ENCODE data around the gene CLDN7.
A peak's percentile ranks its signal among the peaks of the same experiment; 100 is the strongest.

Gene CLDN7

DNA sequence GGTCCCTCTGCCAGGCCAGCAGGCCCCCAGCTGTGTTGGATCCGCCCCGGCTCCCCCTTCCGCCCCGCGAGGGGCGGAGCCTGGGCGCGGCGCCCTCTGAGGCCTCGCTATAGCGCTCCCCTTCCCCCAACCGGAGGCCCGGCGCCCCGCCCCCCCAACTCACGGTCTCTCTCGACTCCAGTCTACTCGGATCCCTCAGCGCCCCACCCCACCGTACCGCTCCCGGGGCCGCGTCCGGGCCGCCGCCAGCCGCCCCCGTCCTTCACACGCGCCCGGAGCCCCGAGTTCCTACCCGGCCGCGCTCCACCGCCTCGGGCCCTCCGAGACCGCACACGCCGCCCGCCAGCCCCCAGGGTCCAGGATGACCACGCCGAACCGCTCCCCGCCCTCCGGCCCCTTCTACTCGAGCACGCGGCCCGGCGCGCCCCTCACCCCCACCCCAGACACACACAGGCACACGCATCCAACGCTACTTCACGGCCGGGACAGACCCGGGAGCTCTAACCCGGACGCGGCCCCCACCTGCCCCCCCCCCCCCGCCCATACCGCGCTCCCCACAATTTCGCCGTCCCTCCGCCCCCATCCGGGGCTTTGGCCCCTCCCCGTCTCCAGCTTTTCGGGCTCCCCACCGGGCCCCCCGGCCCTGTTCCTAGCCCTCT lies 24.4 kb downstream of the CLDN7 start:
- Histone ChIP-seq H3K9ac (ENCODE audit: low read length) (peak overlapping the region; percentile 100), H3K36me3 (replicated peaks; ENCODE audit: low read depth, low read length) (peaks cover 13% of the 10 kb centered on the region)

GRCh38 chr17:7237266-7237760 lies 25.0 kb downstream of the CLDN7 start:
- no peak overlapping the region for H2AFZ ChIP-seq (ENCODE audit: low read depth, low read length)
- peaks cover 30% of the 10 kb centered on the region for H3K4me1 ChIP-seq (ENCODE audit: low read length)
- H3K27ac ChIP-seq (ENCODE audit: low read length): peak overlapping the region; percentile 93
- H3K9ac ChIP-seq (ENCODE audit: low read length): peak overlapping the region; percentile 100; the same call in 1 of the 2 replicates
- no peak for TF ChIP-seq EZH2phosphoT487 (IDR thresholded peaks at IDR 0.05; ENCODE audit: low read depth)
- TF ChIP-seq CTCF (IDR thresholded peaks at IDR 0.05; ENCODE audit: low read depth, low read length): no peak
- no peaks in the 10 kb centered on the region for H3K27me3 ChIP-seq (ENCODE audit: low read depth, low read length)
- H4K20me1 ChIP-seq (ENCODE audit: insufficient read depth, low read length): peaks cover 7% of the 10 kb centered on the region
- peaks cover 67% of the 10 kb centered on the region for H3K79me2 ChIP-seq (ENCODE audit: low read length)
- H3K36me3 ChIP-seq (replicated peaks; ENCODE audit: low read depth, low read length): peaks cover 13% of the 10 kb centered on the region
- peak overlapping the region; percentile 77 for H3K4me2 ChIP-seq (ENCODE audit: low read length)
- peak overlapping the region; percentile 100 for H3K4me3 ChIP-seq (ENCODE audit: low read length)
- no peaks in the 10 kb centered on the region for H3K9me3 ChIP-seq (ENCODE audit: insufficient read depth, low read length)

More for the DNA sequence above, 24.4 kb downstream of the CLDN7 start:
- H4K20me1 ChIP-seq (ENCODE audit: insufficient read depth, low read length): peaks cover 5% of the 10 kb centered on the region
- H2AFZ ChIP-seq (ENCODE audit: low read depth, low read length): no peak overlapping the region
- peaks cover 30% of the 10 kb centered on the region for H3K4me1 ChIP-seq (ENCODE audit: low read length)
- H3K27ac ChIP-seq (ENCODE audit: low read length): peak overlapping the region; percentile 93
- H3K4me3 ChIP-seq (ENCODE audit: low read length): peak overlapping the region; percentile 100
- no peak for TF ChIP-seq CTCF (IDR thresholded peaks at IDR 0.05; ENCODE audit: low read depth, low read length)
- TF ChIP-seq EZH2phosphoT487 (IDR thresholded peaks at IDR 0.05; ENCODE audit: low read depth): no peak
- H3K9me3 ChIP-seq (ENCODE audit: insufficient read depth, low read length): no peaks in the 10 kb centered on the region
- no peaks in the 10 kb centered on the region for H3K27me3 ChIP-seq (ENCODE audit: low read depth, low read length)
- H3K4me2 ChIP-seq (ENCODE audit: low read length): peak overlapping the region; percentile 77
- peaks cover 61% of the 10 kb centered on the region for H3K79me2 ChIP-seq (ENCODE audit: low read length)

GRCh38 chr17:7236808-7237207 lies 25.5 kb downstream of the CLDN7 start:
- no peak for TF ChIP-seq EZH2phosphoT487 (IDR thresholded peaks at IDR 0.05; ENCODE audit: low read depth)
- no peak for TF ChIP-seq CTCF (IDR thresholded peaks at IDR 0.05; ENCODE audit: low read depth, low read length)
- Histone ChIP-seq H3K4me2 (ENCODE audit: low read length) (no peak overlapping the region), H3K27me3 (ENCODE audit: low read depth, low read length) (no peaks in the 10 kb centered on the region), H3K9me3 (ENCODE audit: insufficient read depth, low read length) (no peaks in the 10 kb centered on the region), H3K79me2 (ENCODE audit: low read length) (peaks cover 68% of the 10 kb centered on the region), H3K9ac (ENCODE audit: low read length) (no peak overlapping the region), H3K27ac (ENCODE audit: low read length) (no peak overlapping the region; the same call in 1 of the 2 replicates), H2AFZ (ENCODE audit: low read depth, low read length) (no peak overlapping the region), H3K36me3 (replicated peaks; ENCODE audit: low read depth, low read length) (peaks cover 13% of the 10 kb centered on the region), H3K4me3 (ENCODE audit: low read length) (no peak overlapping the region), H3K4me1 (ENCODE audit: low read length) (peaks cover 30% of the 10 kb centered on the region), H4K20me1 (ENCODE audit: insufficient read depth, low read length) (peaks cover 11% of the 10 kb centered on the region)

DNA sequence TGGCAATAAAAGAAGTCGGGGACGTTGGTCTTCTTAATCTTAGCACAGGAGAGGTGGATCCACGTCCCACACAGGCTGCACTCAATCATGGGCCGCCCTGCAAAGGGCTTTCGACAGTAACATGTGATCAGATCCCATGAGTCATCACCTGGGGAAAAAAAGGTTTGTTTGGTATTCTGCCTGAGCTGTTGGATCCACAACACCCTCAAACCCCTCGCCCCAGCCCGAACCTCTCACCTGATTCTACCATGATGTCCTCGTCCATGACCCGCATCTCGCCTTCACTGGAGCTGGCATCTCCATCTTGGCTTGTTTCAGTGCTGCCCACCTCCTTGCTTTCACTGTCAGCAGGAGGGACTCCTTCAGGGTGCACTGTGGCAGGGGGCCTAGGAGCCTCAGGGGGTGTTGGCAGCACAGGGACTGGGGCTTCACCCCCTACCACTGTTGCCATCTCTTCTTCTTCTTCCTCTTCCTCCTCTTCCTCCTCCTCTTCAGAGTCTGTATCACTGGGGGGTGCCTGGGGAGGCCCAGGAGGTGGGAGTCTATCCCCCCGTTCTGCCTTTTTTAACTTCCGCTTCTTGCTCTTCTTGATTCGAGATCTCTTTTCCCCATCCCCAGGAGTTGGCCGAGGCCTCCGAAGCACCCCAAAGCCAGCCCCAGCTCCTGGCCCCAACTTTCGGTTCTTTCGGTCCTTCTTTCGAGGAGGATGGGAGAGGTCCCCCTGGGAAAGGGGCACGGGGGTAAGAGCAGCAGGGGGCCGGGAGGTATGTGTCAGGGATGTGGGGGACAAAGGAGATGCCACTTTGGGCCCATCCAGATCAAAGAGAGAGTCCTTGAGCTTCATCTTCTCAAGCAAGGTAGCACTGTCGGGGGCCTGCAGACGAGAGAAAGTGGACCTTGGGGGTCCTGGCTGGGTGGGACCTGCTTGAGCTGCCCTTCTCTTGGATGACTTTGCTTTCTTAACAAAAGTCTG lies 26.3 kb downstream of the CLDN7 start:
- Histone ChIP-seq H3K79me2 (ENCODE audit: low read length) (peaks cover 64% of the 10 kb centered on the region), H2AFZ (ENCODE audit: low read depth, low read length) (no peak overlapping the region), H3K4me2 (ENCODE audit: low read length) (no peak overlapping the region), H3K4me1 (ENCODE audit: low read length) (peaks cover 24% of the 10 kb centered on the region), H3K4me3 (ENCODE audit: low read length) (no peak overlapping the region), H4K20me1 (ENCODE audit: insufficient read depth, low read length) (peaks cover 11% of the 10 kb centered on the region), H3K36me3 (replicated peaks; ENCODE audit: low read depth, low read length) (peaks cover 13% of the 10 kb centered on the region), H3K27me3 (ENCODE audit: low read depth, low read length) (no peaks in the 10 kb centered on the region), H3K27ac (ENCODE audit: low read length) (no peak overlapping the region), H3K9me3 (ENCODE audit: insufficient read depth, low read length) (no peaks in the 10 kb centered on the region), H3K9ac (ENCODE audit: low read length) (no peak overlapping the region)
- TF ChIP-seq CTCF (IDR thresholded peaks at IDR 0.05; ENCODE audit: low read depth, low read length) (no peak), EZH2phosphoT487 (IDR thresholded peaks at IDR 0.05; ENCODE audit: low read depth) (no peak)
